ENCODE data around the gene NOTCH2.

NOTCH2 gene

DNA sequence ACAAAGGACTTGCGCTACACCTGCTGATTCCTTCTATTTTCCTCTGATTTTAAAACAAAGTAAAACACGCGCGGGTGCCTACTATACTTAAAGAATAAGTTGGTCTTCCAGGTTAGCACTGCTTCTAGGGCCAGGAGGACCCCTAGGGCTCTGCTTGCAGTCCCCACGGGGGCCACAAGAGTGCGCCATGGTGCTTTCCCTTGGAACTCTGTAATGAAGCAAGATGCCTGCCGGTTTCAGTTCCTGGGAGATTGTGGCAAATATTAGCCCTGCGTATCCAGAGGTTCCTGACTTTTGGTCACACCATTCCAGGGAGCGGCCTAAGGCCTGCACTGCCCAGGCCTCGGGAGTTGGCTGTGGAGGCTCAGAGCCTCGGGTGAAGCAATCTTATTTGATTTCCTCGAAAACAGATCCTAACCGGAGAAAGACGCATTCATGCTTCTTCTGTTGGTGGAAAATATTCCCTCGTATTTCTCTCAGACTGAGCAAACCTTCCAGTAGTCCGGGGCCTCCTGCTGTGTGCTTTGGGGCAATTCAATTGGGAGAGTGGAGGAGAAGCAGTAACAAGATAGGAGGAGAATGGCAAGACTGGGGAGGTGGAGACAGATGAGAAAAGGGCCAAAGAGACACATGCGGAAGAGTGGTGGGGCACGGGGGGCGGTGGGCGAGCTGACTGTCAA, 198.4 kb downstream of the NOTCH2 start:
- peak; percentile 93 for DNase-seq

DNA sequence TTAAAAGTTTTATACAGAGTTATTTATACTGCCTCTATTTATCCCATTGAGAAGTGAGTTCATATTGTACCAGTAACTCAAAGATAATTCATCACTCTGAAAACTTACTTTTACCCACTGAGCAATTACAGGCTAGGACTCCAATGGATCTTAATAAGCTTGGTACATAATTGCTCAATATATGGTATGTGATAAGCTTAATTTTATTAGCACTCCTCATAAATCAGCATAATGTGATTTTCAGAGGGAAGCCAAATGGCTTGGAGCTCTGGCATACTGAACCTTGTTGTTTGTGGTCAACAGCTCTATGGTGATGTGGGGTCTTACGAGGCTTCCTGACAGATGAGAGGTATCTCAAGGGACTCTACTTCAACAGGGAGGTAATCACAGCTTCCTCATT, 199.5 kb downstream of the NOTCH2 start:
- no peak for DNase-seq

DNA sequence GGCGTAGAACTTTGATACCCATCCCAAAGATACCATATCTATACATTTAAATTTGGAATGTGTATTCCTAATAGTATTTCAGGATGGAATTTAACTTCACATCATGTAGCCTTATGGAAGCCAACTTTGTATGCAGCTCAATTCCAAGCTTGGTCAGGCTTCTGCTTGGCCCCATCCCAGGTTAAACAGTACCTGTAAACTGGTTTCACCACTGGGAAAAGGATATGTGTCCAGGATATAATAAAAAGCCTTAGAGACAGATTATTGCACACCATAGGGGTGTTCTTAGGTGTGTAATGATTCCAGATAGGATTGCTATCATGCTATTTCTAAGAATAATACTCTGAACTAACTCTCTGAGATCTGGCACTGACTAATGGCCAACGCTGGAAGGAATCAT, 201.3 kb downstream of the NOTCH2 start:
- DNase-seq, result no peak

DNA sequence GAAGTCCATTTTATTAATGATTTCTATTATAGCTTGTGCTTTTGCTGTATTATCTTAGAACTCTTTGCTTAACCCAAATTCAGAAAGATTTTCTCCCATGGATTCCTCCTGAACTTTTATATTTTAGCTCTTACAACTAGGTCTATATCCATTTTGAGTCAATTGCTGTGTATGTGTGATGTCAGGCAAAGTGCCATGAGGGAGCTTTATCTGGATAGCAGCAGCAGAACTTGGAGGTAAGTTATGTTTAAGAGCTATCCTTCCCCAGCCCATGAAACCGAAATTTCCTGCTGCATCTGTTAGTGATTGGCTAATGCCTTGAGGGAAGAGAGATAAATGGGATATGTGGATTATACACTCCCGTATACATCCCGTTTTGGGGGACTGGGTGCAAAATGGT, 203.0 kb downstream of the NOTCH2 start:
- DNase-seq, result no peak

DNA sequence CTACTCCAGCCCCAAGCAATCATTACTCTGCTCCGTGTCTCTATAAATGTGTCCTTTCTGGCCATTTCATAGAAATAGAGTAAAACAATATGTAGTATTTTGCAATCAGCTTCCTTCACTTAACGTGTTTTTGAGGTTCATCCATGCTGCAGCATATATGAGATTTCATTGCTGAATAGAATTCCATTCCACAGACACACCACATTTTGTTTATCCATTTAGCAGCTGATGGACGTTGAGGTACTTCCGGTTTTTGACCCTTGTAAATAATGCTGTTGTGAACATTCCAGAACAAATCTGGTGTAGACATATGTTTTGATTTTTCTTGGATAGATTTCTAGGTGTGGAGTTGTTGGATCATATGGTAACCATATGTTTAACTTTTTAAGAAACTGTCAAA, 203.8 kb downstream of the NOTCH2 start:
- DNase-seq, result no peak

DNA sequence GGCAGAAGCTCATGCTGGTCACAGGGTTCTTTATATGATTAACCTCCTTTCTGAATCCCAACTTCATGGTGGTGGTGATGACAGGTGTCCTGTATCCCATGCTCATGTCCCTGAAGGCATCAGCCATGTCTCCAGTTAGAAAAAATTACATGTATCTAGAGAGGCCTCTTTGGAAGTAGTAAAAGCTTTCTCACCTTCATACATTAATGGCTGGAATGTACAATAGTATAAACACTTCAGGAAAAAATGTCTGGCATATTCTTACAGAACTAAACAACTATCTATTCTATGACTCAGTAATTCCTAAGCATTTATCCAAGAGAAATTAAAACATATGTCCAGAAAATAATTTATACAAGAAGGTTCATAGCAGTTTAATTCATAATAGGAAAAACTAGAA, 207.2 kb downstream of the NOTCH2 start:
- DNase-seq, result no peak

Data from activated CD8-positive, alpha-beta memory T cell treated with anti-CD3 and anti-CD28 coated beads, Interleukin-2, amount 50 U/mL, for 48 hours (primary cell).